Measurements from ENCODE around the gene PRKCE.

GRCh38 chr2:46068636-46069035 is 417.2 kb downstream of the PRKCE start:
- no peak for TF ChIP-seq REST (IDR thresholded peaks at IDR 0.05; ENCODE audit: unreplicated experiment)
- TF ChIP-seq STAT1 (IDR thresholded peaks at IDR 0.05; ENCODE audit: unreplicated experiment) = no peak
- TF ChIP-seq CTCF (conservative IDR thresholded peaks at IDR 0.05; ENCODE audit: low read depth in 2 of 2) = no peak
- no peak for TF ChIP-seq JUNB (IDR thresholded peaks at IDR 0.05; ENCODE audit: unreplicated experiment)
- no peak for TF ChIP-seq EZH2phosphoT487 (IDR thresholded peaks at IDR 0.05; ENCODE audit: unreplicated experiment)
- no peak for TF ChIP-seq CREB1 (CRISPR knock-in tag; IDR thresholded peaks at IDR 0.05; ENCODE audit: low read depth)
- no peak for TF ChIP-seq EZH2 (IDR thresholded peaks at IDR 0.05; ENCODE audit: low read depth, unreplicated experiment)
- no peak for TF ChIP-seq ZNF331 (CRISPR knock-in tag; IDR thresholded peaks at IDR 0.05; ENCODE audit: low read depth)
- TF ChIP-seq POLR2AphosphoS5 (IDR thresholded peaks at IDR 0.05; ENCODE audit: low read depth) = no peak
- no peak for TF ChIP-seq ETS1 (IDR thresholded peaks at IDR 0.05)
- TF ChIP-seq NANOG (IDR thresholded peaks at IDR 0.05; ENCODE audit: borderline replicate concordance) = no peak
